Calu3 (cell line): ENCODE measurements around the gene ICAM3. TPM values are rescaled to one million over a fixed set of nuclear protein-coding genes. Genes with fewer than 3 reads are reported as not detected.
"Not testable (repeated sequence)": the region's sequence is repeated elsewhere in the genome, so short reads cannot be mapped to it uniquely, and the experiment has no call there.

Experiments used
- BruUV-seq: library from RNA; stranded (reverse); fragments of 400-500 nt; replicated peaks from 2 replicates; lab custom pipeline; 2021; lab: Mats Ljungman, UMichigan
- CTCF ChIA-PET: fragments of 300-600 bp; sonication (Branson Sonifier 250); formaldehyde crosslinking; loops from one replicate; lab custom pipeline; 2022; ENCODE audit warnings: antibody characterized with exemption; lab: Charles Lee
- DNase-seq: peaks from one replicate; pipeline ENCODE4 v3.0.0; 2022
- H3K27ac Mint-ChIP-seq: one replicate; pipeline ENCODE4 v1.8.0; 2022; ENCODE audit warnings: mixed read lengths; ENCODE audit not compliant: unreplicated experiment
- H3K27me3 Mint-ChIP-seq: one replicate; pipeline ENCODE4 v1.8.0; 2022; ENCODE audit warnings: mixed read lengths; ENCODE audit not compliant: unreplicated experiment
- H3K36me3 Mint-ChIP-seq: one replicate; pipeline ENCODE4 v1.8.0; 2022; ENCODE audit warnings: mild to moderate bottlenecking, moderate library complexity, mixed read lengths; ENCODE audit not compliant: insufficient read depth, unreplicated experiment
- H3K4me1 Mint-ChIP-seq: one replicate; pipeline ENCODE4 v1.8.0; 2022; ENCODE audit warnings: mild to moderate bottlenecking, low read depth, mixed read lengths; ENCODE audit not compliant: unreplicated experiment
- H3K4me3 Mint-ChIP-seq: one replicate; pipeline ENCODE4 v1.8.0; 2022; ENCODE audit warnings: mild to moderate bottlenecking, low read depth, moderate library complexity, mixed read lengths; ENCODE audit not compliant: unreplicated experiment
- H3K9me3 Mint-ChIP-seq: one replicate; pipeline ENCODE4 v1.8.0; 2022; ENCODE audit warnings: low read depth, mixed read lengths; ENCODE audit not compliant: unreplicated experiment
- intact Hi-C: fragments of 100-400 bp; cut with micrococcal nuclease; formaldehyde crosslinking; loops from one replicate; pipeline ENCODE4 v1.10.0; 2022; ENCODE audit not compliant: unreplicated experiment
- total RNA-seq: library from RNA; stranded (reverse); gene quantifications from 2 replicates; pipeline ENCODE4 v1.2.3, GENCODE V29; 2022
- TF ChIP-seq, protein P1 (sequence below): fragments of 200-600 bp; IDR thresholded peaks from one replicate; pipeline ENCODE4 v1.8.0; 2022; ENCODE audit warnings: antibody characterized with exemption; ENCODE audit not compliant: unreplicated experiment

The ICAM3 gene
- total RNA-seq, 1 experiment from 2014 or later: 10.8 TPM

GRCh38 chr19:10380313-10381102, 41.1 kb upstream of the ICAM3 start, which contains the start of gene TYK2:
TYK2 (minus strand) TSS chr19:10380572; CDS start chr19:10378406, 2,166 bp downstream.
- no TSS peak for BruUV-seq
- Mint-ChIP-seq H3K27ac (peak within 1 kb of the TSS; percentile 98), H3K27me3 (no peaks in the 10 kb centered on the region), H3K4me1 (peaks cover 12% of the 10 kb centered on the region), H3K4me3 (peak within 1 kb of the TSS; percentile 94), H3K36me3 (peaks cover 32% of the 10 kb centered on the region), H3K9me3 (no peaks in the 10 kb centered on the region)
- CTCF ChIA-PET: interaction anchor here (0.6 to 1.6 kb wide), 5 partner anchors 8 to 487 kb away, joined by 4 to 11 read pairs (median 5); no protein-coding TSS in a partner anchor
- intact Hi-C loops: loop anchor here (10.0 kb wide), 1 partner anchor 446 kb away; the partner anchor contains the start of gene OLFM2
- DNase-seq: peak; percentile 92
- TF ChIP-seq, protein P1, sequence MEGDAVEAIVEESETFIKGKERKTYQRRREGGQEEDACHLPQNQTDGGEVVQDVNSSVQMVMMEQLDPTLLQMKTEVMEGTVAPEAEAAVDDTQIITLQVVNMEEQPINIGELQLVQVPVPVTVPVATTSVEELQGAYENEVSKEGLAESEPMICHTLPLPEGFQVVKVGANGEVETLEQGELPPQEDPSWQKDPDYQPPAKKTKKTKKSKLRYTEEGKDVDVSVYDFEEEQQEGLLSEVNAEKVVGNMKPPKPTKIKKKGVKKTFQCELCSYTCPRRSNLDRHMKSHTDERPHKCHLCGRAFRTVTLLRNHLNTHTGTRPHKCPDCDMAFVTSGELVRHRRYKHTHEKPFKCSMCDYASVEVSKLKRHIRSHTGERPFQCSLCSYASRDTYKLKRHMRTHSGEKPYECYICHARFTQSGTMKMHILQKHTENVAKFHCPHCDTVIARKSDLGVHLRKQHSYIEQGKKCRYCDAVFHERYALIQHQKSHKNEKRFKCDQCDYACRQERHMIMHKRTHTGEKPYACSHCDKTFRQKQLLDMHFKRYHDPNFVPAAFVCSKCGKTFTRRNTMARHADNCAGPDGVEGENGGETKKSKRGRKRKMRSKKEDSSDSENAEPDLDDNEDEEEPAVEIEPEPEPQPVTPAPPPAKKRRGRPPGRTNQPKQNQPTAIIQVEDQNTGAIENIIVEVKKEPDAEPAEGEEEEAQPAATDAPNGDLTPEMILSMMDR: no peak

DNA sequence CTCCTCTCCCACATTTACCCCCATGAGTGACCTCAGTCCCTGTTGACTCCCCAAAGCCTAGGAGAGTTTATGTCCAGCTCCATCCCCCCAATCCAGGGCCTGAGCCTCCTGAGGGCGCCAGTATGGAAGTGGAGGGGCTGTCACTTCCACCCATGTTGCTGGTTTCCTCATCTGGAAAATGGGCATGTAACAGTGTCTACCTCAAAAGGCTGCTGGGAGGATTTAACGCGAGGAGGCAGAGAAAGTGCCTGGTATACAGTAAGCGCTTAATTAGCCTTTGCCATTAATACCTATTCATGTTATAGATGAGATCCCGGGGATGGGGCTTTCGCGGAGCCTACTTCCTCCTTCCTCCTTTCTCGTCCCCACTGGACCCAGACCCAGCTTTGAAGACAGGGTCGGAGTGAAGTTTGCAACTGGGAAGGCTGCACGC, 40.5 kb upstream of the ICAM3 start:
- peaks cover 12% of the 10 kb centered on the region for H3K4me1 Mint-ChIP-seq
- TSS peak; percentile 92 for BruUV-seq
- TF ChIP-seq, protein P1: no peak
- no peak for DNase-seq
- no peaks in the 10 kb centered on the region for H3K9me3 Mint-ChIP-seq
- no peaks in the 10 kb centered on the region for H3K27me3 Mint-ChIP-seq
- intact Hi-C loops: loop anchor here (10.0 kb wide), 1 partner anchor 445 kb away; the partner anchor contains the start of gene OLFM2
- CTCF ChIA-PET: interaction anchor here (0.6 to 1.6 kb wide), 5 partner anchors 9 to 488 kb away, joined by 4 to 11 read pairs (median 5); no protein-coding TSS in a partner anchor
- H3K36me3 Mint-ChIP-seq: peaks cover 32% of the 10 kb centered on the region
- peak overlapping the region; percentile 98 for H3K27ac Mint-ChIP-seq
- peak overlapping the region; percentile 94 for H3K4me3 Mint-ChIP-seq

GRCh38 chr19:10378124-10378523, 38.7 kb upstream of the ICAM3 start:
- TF ChIP-seq, protein P1: no peak
- no peak for DNase-seq
- Mint-ChIP-seq H3K27me3 (no peaks in the 10 kb centered on the region), H3K4me1 (peaks cover 12% of the 10 kb centered on the region), H3K9me3 (no peaks in the 10 kb centered on the region), H3K36me3 (peaks cover 39% of the 10 kb centered on the region), H3K4me3 (no peak overlapping the region), H3K27ac (no peak overlapping the region)
- no TSS peak for BruUV-seq
- intact Hi-C loops: no loop called here
- CTCF ChIA-PET: no interaction called here

GRCh38 chr19:10377140-10377640, 37.8 kb upstream of the ICAM3 start:
- peaks cover 45% of the 10 kb centered on the region for H3K36me3 Mint-ChIP-seq
- H3K27me3 Mint-ChIP-seq, H3K4me3 Mint-ChIP-seq, H3K9me3 Mint-ChIP-seq, BruUV-seq, H3K27ac Mint-ChIP-seq, DNase-seq, intact Hi-C loops, CTCF ChIA-PET: not testable (repeated sequence)
- peaks cover 12% of the 10 kb centered on the region for H3K4me1 Mint-ChIP-seq
